GM19438 (cell line): ENCODE data around the gene DNAJC9.

Source experiments
- ATAC-seq: cut with Tn5 transposase; IDR thresholded peaks from one replicate; pipeline ENCODE4 v1.9.1; 2021; ENCODE audit warnings: low read depth; ENCODE audit not compliant: unreplicated experiment

Gene DNAJC9

GRCh38 chr10:73244866-73245477 lies 2.1 kb downstream of the DNAJC9 start:
- no peak for ATAC-seq

- ATAC-seq: no peak
Measured at GRCh38 chr10:73239908-73240307, 7.1 kb downstream of the DNAJC9 start.

- no peak for ATAC-seq
Measured at GRCh38 chr10:73238990-73239566, 8.0 kb downstream of the DNAJC9 start.

DNA sequence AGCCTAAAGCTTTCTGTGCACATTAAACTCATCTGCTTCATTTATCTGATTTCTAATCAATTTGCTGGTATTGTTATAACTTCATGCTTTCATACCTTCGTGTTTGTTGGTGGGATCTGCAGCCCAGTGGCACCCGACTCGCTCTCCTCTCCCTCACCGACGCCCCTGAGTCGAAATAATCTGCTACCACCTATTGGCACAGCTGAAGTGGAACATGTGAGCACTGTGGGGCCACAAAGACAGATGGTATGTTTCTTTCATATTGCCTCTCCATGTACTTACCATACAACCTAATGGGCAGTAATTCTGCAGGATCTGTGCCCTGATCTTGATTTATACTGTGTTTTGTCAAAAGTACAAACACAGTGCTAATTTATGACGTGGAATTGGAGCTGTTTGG lies 12.4 kb downstream of the DNAJC9 start:
- ATAC-seq: no peak

- no peak for ATAC-seq
Measured at GRCh38 chr10:73233883-73234282, 13.2 kb downstream of the DNAJC9 start.

DNA sequence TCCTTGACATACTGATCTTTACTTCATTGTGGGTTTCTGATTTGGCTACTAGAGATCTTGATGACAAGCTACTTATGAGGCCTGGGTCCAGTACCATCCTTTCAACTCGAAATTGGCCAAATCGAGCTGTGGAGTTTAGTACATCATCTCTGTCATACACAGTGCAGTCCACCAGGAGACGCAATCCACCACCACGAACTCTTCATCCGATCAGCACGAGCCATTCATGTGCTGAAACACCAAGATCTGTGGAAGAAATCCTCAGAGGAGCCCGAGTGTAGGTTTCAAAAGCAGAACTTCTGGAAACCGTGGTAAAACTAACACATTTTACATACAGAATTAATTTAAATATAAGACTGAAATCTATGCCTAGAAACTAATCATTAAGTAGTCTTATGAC lies 14.2 kb downstream of the DNAJC9 start:
- no peak for ATAC-seq

- no peak for ATAC-seq
Measured at GRCh38 chr10:73229567-73229966, 17.5 kb downstream of the DNAJC9 start.

DNA sequence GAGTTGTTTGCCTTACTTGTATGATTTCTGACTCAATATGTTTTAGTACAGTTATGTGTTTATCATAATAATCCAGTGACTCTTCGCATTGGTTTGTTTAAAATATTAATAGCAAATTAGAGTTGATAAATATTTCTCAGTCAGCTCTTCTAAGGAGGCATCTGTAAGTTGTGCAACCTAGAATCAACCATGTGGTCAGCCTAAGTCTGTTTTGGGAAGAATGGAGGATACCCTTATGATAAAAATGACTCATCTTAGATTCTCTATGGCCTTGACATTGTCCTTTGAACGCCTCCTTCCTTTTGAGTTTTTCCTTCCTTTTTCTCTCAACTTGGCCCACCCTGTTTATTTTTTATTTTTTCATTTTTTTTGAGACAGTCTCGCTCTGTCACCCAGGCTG lies 18.8 kb downstream of the DNAJC9 start:
- no peak for ATAC-seq

DNA sequence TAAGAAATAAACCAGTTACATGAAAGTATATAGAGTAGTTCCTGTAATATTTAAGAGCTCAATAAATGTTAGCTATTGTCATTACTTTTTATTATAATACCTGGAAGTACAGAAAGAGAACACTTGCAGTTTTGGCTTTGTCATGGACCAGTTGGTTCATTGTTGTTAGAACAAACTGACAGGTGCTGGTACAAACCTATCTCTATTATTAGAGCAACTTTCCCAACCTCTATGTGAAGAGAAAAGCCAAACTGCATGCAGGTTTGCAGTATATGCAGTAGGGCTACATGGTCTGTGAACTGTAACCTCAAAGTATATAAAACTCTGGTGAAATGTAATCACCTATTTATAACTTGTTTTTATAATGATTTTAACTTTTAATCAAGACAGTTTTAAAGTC lies 20.4 kb downstream of the DNAJC9 start:
- no peak for ATAC-seq

GRCh38 chr10:73225518-73225917 lies 21.5 kb downstream of the DNAJC9 start:
- no peak for ATAC-seq

GRCh38 chr10:73220989-73221388 lies 26.1 kb downstream of the DNAJC9 start:
- no peak for ATAC-seq

DNA sequence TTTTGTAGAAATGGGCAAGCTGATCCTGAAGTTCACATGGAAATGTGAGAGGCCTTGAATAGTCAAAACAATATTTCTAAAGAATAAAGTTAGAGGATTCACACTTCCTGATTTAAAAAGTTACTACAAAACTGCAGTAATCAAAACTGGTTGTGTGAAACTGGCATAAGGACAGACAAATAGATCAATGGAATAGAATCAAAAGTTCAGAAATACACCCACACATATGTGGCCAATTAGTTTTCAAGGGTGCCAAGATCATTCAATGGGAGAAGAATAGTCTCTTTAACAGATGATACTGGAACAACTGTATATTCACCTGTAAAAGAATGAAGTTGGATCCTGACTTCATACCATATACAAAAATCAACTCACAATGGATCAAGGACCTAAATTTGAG lies 27.7 kb downstream of the DNAJC9 start:
- ATAC-seq: no peak

- ATAC-seq: no peak
Measured at GRCh38 chr10:73218431-73219191, 28.4 kb downstream of the DNAJC9 start.

DNA sequence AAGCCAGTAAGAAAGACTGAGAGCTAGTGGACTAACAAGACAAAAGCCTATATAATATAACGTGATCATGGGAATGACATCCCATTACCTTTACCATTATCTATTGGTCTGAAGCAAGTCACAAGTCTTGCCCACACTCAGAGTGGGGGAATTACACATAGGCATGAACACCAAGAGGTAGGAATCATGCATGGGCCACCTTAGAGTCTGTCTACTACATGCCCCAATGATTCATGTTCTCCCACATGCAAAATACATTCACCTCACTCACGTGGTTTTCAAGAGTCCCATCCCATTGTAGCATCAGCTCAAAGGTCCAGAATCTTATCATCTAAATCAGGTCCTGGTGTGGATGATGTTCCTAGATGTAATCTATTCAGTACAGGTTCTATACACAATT lies 29.4 kb downstream of the DNAJC9 start:
- no peak for ATAC-seq

DNA sequence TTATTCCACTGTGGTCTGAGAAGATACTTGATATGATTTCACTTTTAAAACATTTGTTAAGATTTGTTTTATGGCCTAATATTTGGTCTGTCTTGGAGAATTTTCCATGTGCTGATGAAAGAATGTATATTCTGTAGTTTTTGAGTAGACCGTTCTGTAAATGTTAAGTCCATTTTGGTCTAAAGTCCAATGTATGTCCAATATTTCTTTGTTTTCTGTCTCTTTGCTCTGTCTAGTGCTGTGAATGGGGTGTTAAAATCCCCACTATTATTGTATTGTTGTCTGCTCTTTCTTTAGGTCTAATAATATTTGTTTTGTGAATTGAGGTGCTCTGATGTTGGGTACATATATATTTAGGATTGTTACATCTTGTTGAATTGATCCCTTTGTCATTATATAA lies 31.3 kb downstream of the DNAJC9 start:
- ATAC-seq: no peak

GRCh38 chr10:73211106-73211811 lies 35.8 kb downstream of the DNAJC9 start:
- ATAC-seq: no peak

DNA sequence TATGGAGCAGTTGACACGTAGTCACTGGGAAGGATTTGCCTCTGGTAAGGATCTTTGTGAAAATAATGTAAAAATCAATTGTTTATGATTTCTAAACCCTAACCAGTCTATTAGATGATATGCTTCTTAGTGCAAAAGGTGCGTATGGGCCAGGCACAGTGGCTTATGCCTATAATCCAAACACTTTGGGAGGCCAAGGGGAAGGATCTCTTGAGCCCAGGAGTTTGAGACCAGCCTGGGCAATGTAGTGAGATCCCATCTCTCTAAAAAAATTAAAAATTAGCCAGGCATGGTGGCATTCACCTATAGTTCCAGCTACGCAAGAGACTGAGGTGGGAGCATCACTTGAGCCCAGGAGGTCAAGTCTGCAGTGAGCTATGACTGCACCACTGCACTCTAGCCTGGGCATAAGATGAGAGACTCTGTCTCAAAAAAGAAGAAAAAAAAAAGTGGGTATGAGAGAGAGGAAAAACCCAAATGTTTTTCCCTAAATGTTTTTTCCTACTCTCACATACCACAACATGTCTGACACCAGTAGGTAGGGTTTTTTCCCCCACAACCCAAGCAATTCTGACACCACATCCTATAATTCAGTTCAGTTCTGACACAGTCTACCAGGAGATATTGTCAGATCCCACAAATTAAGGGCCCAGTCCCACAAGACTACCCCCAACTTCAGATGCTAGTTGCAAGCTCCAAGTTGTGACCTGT lies 36.5 kb downstream of the DNAJC9 start:
- ATAC-seq: no peak

GRCh38 chr10:73209705-73210104 lies 37.4 kb downstream of the DNAJC9 start:
- ATAC-seq: no peak

- ATAC-seq: no peak
Measured at GRCh38 chr10:73207883-73208282, 39.2 kb downstream of the DNAJC9 start.

DNA sequence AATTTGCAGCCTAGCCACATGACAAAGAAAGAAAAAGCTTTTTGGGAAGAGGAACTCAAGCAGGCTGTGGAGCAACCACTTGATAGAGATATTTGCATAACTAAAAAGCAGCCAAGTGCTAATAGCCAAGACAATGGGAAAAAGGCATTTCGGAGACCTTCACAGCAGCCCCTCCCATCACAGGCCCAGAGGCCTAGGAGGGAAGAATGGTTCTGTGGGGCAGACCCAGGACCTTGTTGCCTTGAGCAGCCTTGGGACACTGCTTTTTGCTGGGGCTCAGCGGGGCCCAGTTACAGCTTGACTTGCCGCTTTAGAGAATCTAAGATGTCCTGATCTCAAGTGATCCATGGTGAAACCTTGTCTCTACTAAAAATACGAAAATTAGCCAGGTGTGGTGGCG lies 40.7 kb downstream of the DNAJC9 start:
- no peak for ATAC-seq

DNA sequence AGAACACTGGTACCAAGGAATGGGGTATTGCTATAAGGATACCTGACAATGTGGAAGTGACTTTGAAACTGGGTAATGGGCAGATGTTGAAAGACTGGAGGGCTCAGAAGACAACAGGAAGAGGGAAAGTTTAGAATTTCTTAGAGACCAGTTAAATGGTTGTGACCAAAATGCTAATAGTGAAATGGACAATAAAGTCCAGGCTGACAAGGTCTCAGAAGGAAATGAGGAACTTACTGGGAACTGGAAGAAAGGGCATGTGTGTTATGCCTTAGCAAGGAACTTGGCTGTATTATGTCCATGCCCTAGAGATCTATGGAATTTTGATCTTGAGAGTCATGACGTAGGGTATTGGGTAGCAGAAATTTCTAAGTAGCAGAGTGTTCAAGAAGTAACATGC lies 41.2 kb downstream of the DNAJC9 start:
- no peak for ATAC-seq
